ENCODE results near the gene ITGB3BP. TPM values are rescaled to one million over a fixed set of nuclear protein-coding genes. Genes with fewer than 3 reads are reported as not detected.

Gene ITGB3BP
- total RNA-seq, 1 experiment from 2014 or later = 79.2 TPM

- Histone ChIP-seq H3K79me2 (ENCODE audit: low read depth) (no peaks in the 10 kb centered on the region), H3K9me2 (ENCODE audit: insufficient read depth) (no peaks in the 10 kb centered on the region), H3K4me3 (no peak overlapping the region), H3K4me2 (no peak overlapping the region), H4K20me1 (ENCODE audit: insufficient read depth) (no peaks in the 10 kb centered on the region), H3K36me3 (ENCODE audit: low read depth) (no peaks in the 10 kb centered on the region), H2AFZ (no peak overlapping the region), H3K4me1 (replicated peaks; ENCODE audit: insufficient read depth) (no peaks in the 10 kb centered on the region), H3F3A (ENCODE audit: insufficient read depth, low read depth) (no peaks in the 10 kb centered on the region; the same call in 1 of the 2 replicates), H3K27ac (no peak overlapping the region), H3K9me3 (ENCODE audit: insufficient read depth, low read depth) (no peaks in the 10 kb centered on the region), H3K27me3 (ENCODE audit: insufficient read depth, low read depth) (no peaks in the 10 kb centered on the region)
- POLR2A ChIA-PET (ENCODE audit: unreplicated experiment) = no interaction called here
- CTCF ChIA-PET = interaction anchor here (0.6 kb wide), 1 partner anchor 970 kb away, joined by 6 read pairs; no protein-coding TSS in a partner anchor
- TF ChIP-seq EZH2 (IDR thresholded peaks at IDR 0.05; ENCODE audit: low read depth) (no peak), CTCF (conservative IDR thresholded peaks at IDR 0.05) (no peak)
- no peak for DNase-seq
- no TSS peak for BruUV-seq (replicated peaks)
- intact Hi-C loops (cut with micrococcal nuclease; ENCODE audit: unreplicated experiment) = no loop called here
Measured at GRCh38 chr1:63442141-63442475, 80.9 kb downstream of the ITGB3BP start.

GRCh38 chr1:63435161-63435560 lies 87.9 kb downstream of the ITGB3BP start:
- H3K4me1 ChIP-seq (replicated peaks; ENCODE audit: insufficient read depth) = no peaks in the 10 kb centered on the region
- H3F3A ChIP-seq (ENCODE audit: insufficient read depth, low read depth) = no peaks in the 10 kb centered on the region
- ChIA-PET POLR2A (ENCODE audit: unreplicated experiment) (no interaction called here), CTCF (no interaction called here)
- no TSS peak for BruUV-seq (replicated peaks)
- H3K9me2 ChIP-seq (ENCODE audit: insufficient read depth) = no peaks in the 10 kb centered on the region
- no peak overlapping the region for H3K27ac ChIP-seq
- no peak overlapping the region for H2AFZ ChIP-seq
- no peaks in the 10 kb centered on the region for H3K36me3 ChIP-seq (ENCODE audit: low read depth)
- H3K27me3 ChIP-seq (ENCODE audit: insufficient read depth, low read depth) = no peaks in the 10 kb centered on the region
- H3K9me3 ChIP-seq (ENCODE audit: insufficient read depth, low read depth) = peaks cover 3% of the 10 kb centered on the region; the same call in 1 of the 2 replicates
- no peaks in the 10 kb centered on the region for H3K79me2 ChIP-seq (ENCODE audit: low read depth)
- H4K20me1 ChIP-seq (ENCODE audit: insufficient read depth) = no peaks in the 10 kb centered on the region
- no peak overlapping the region for H3K4me3 ChIP-seq
- no peak for DNase-seq
- H3K4me2 ChIP-seq = no peak overlapping the region
- intact Hi-C loops (cut with micrococcal nuclease; ENCODE audit: unreplicated experiment) = no loop called here
- TF ChIP-seq EZH2 (IDR thresholded peaks at IDR 0.05; ENCODE audit: low read depth) (no peak), CTCF (conservative IDR thresholded peaks at IDR 0.05) (no peak)

- no TSS peak for BruUV-seq (replicated peaks)
- ChIA-PET POLR2A (ENCODE audit: unreplicated experiment) (no interaction called here), CTCF (no interaction called here)
- Histone ChIP-seq H3K27ac (no peak overlapping the region), H3K27me3 (ENCODE audit: insufficient read depth, low read depth) (no peaks in the 10 kb centered on the region), H3K9me3 (ENCODE audit: insufficient read depth, low read depth) (peaks cover 6% of the 10 kb centered on the region; the same call in 1 of the 2 replicates), H3K4me2 (no peak overlapping the region), H3K4me1 (replicated peaks; ENCODE audit: insufficient read depth) (no peaks in the 10 kb centered on the region), H3K36me3 (ENCODE audit: low read depth) (no peaks in the 10 kb centered on the region), H4K20me1 (ENCODE audit: insufficient read depth) (no peaks in the 10 kb centered on the region), H3K79me2 (ENCODE audit: low read depth) (no peaks in the 10 kb centered on the region), H3F3A (ENCODE audit: insufficient read depth, low read depth) (no peaks in the 10 kb centered on the region), H3K4me3 (no peak overlapping the region), H2AFZ (no peak overlapping the region), H3K9me2 (ENCODE audit: insufficient read depth) (no peaks in the 10 kb centered on the region)
- TF ChIP-seq EZH2 (IDR thresholded peaks at IDR 0.05; ENCODE audit: low read depth) (no peak), CTCF (conservative IDR thresholded peaks at IDR 0.05) (no peak)
- intact Hi-C loops (cut with micrococcal nuclease; ENCODE audit: unreplicated experiment) = no loop called here
- DNase-seq = no peak
Measured at GRCh38 chr1:63429281-63429680, 93.7 kb downstream of the ITGB3BP start.

All from PC-9 (cell line).